H9 (cell line): ENCODE data around the gene PEX14. TPM values are rescaled to one million over a fixed set of nuclear protein-coding genes. Genes with fewer than 3 reads are reported as not detected.

Source experiments
- DNase-seq: peaks from one replicate; pipeline ENCODE4 v3.0.0-alpha.2; 2017
- H2AFZ ChIP-seq: one replicate; pipeline ENCODE4 v1.6.1; 2013; ENCODE audit warnings: mild to moderate bottlenecking, low read length, control low read depth, moderate library complexity
- H2AK5ac ChIP-seq: 2 replicates; pipeline ENCODE4 v1.6.1; 2013; ENCODE audit warnings: low read length, control low read depth, mixed read lengths; ENCODE audit not compliant: insufficient read length
- H2BK120ac ChIP-seq: one replicate; pipeline ENCODE4 v1.6.1; 2013; ENCODE audit warnings: low read depth, mild to moderate bottlenecking, low read length, control low read depth, inconsistent platforms; ENCODE audit not compliant: poor library complexity, severe bottlenecking
- H2BK12ac ChIP-seq: 2 replicates; pipeline ENCODE4 v1.6.1; 2013; ENCODE audit warnings: low read length, control low read depth, mixed read lengths, low read depth; ENCODE audit not compliant: insufficient read length
- H2BK15ac ChIP-seq: 2 replicates; pipeline ENCODE4 v1.6.1; 2013; ENCODE audit warnings: low read depth, low read length, control low read depth
- H2BK20ac ChIP-seq: one replicate; pipeline ENCODE4 v1.6.1; 2013; ENCODE audit warnings: low read depth, mild to moderate bottlenecking, low read length, control low read depth, inconsistent platforms; ENCODE audit not compliant: poor library complexity, severe bottlenecking
- H2BK5ac ChIP-seq: 2 replicates; pipeline ENCODE4 v1.6.1; 2013; ENCODE audit warnings: low read length, control low read depth, mixed read lengths; ENCODE audit not compliant: insufficient read length
- H3K14ac ChIP-seq: 2 replicates; pipeline ENCODE4 v1.6.1; 2013; ENCODE audit warnings: low read length, control low read depth; ENCODE audit not compliant: insufficient read depth
- H3K18ac ChIP-seq: 2 replicates; pipeline ENCODE4 v1.6.1; 2013; ENCODE audit warnings: low read depth, mild to moderate bottlenecking, mixed read lengths, low read length, control low read depth; ENCODE audit not compliant: insufficient read length
- H3K23ac ChIP-seq: 2 replicates; pipeline ENCODE4 v1.6.1; 2013; ENCODE audit warnings: low read length, control low read depth, mixed read lengths, low read depth; ENCODE audit not compliant: insufficient read length
- H3K23me2 ChIP-seq: 2 replicates; pipeline ENCODE4 v1.6.1; 2013; ENCODE audit warnings: low read depth, mild to moderate bottlenecking, mixed read lengths, low read length, control low read depth; ENCODE audit not compliant: insufficient read length, poor library complexity, severe bottlenecking
- H3K27ac ChIP-seq: 2 replicates; pipeline ENCODE4 v1.5.1; 2013; ENCODE audit warnings: low read length, control low read depth, mixed read lengths, low read depth; ENCODE audit not compliant: insufficient read length
- H3K27me3 ChIP-seq: 2 replicates; pipeline ENCODE4 v1.6.1; 2013; ENCODE audit warnings: low read length, control low read depth, inconsistent platforms; ENCODE audit not compliant: insufficient read depth
- H3K4ac ChIP-seq: 2 replicates; pipeline ENCODE4 v1.6.1; 2013; ENCODE audit warnings: low read depth, mild to moderate bottlenecking, control low read depth, inconsistent platforms, low read length, moderate library complexity
- H3K4me1 ChIP-seq: 2 replicates; pipeline ENCODE4 v1.6.1; 2013; ENCODE audit warnings: low read length, control low read depth, inconsistent platforms; ENCODE audit not compliant: insufficient read depth
- H3K4me2 ChIP-seq: 2 replicates; pipeline ENCODE4 v1.6.1; 2013; ENCODE audit warnings: low read length, control low read depth, mixed read lengths; ENCODE audit not compliant: insufficient read length, insufficient read depth
- H3K56ac ChIP-seq: 2 replicates; pipeline ENCODE4 v1.6.1; 2013; ENCODE audit warnings: low read depth, mild to moderate bottlenecking, mixed read lengths, low read length, control low read depth; ENCODE audit not compliant: insufficient read length
- H3K79me1 ChIP-seq: 2 replicates; pipeline ENCODE4 v1.6.1; 2013; ENCODE audit warnings: low read depth, mild to moderate bottlenecking, moderate library complexity, low read length, control low read depth, inconsistent platforms; ENCODE audit not compliant: insufficient read depth, poor library complexity, severe bottlenecking
- H3K79me2 ChIP-seq: 2 replicates; pipeline ENCODE4 v1.6.1; 2013; ENCODE audit warnings: low read length, control low read depth, inconsistent platforms; ENCODE audit not compliant: insufficient read depth
- H3K9ac ChIP-seq: 2 replicates; pipeline ENCODE4 v1.6.1; 2013; ENCODE audit warnings: low read length, control low read depth, mixed read lengths; ENCODE audit not compliant: insufficient read length; ENCODE audit errors: extremely low read depth
- H3K9me3 ChIP-seq: one replicate; pipeline ENCODE4 v1.6.1; 2013; ENCODE audit warnings: low read depth, low read length, inconsistent platforms; ENCODE audit not compliant: control insufficient read depth
- H3T11ph ChIP-seq: one replicate; pipeline ENCODE4 v1.6.1; 2013; ENCODE audit warnings: mild to moderate bottlenecking, low read length, control low read depth, inconsistent platforms
- H4K20me1 ChIP-seq: one replicate; pipeline ENCODE4 v1.6.1; 2013; ENCODE audit not compliant: control insufficient read depth, insufficient read length, insufficient read depth
- H4K5ac ChIP-seq: 2 replicates; pipeline ENCODE4 v1.6.1; 2013; ENCODE audit warnings: low read depth, mild to moderate bottlenecking, mixed read lengths, low read length, control low read depth; ENCODE audit not compliant: insufficient read length
- H4K8ac ChIP-seq: replicated peaks from 2 replicates; pipeline ENCODE4 v1.6.1; 2013; ENCODE audit warnings: low read length, control low read depth, mixed read lengths, low read depth; ENCODE audit not compliant: insufficient read length
- H4K91ac ChIP-seq: 2 replicates; pipeline ENCODE4 v1.6.1; 2013; ENCODE audit warnings: low read depth, mild to moderate bottlenecking, moderate library complexity, mixed read lengths, low read length, control low read depth; ENCODE audit not compliant: insufficient read length
- H3K27ac Mint-ChIP-seq, 3 experiments: 2 replicates in 2 of 3; 3 replicates in 1 of 3; pipeline ENCODE4 v1.8.0; 2020 to 2021; ENCODE audit warnings: mixed read lengths in 3 of 3, mild to moderate bottlenecking in 1 of 3, moderate library complexity in 1 of 3
- H3K27me3 Mint-ChIP-seq: 2 replicates; pipeline ENCODE4 v1.8.0; 2021; ENCODE audit warnings: low read depth, mild to moderate bottlenecking, moderate library complexity, mixed read lengths
- H3K36me3 Mint-ChIP-seq, 3 experiments: 2 replicates in 2 of 3; 3 replicates in 1 of 3; pipeline ENCODE4 v1.8.0; 2020 to 2021; ENCODE audit warnings: low read depth in 3 of 3, mixed read lengths in 3 of 3; ENCODE audit not compliant: insufficient read depth in 1 of 3
- H3K4me1 Mint-ChIP-seq, 2 experiments: 2 replicates each; pipeline ENCODE4 v1.8.0; 2020; ENCODE audit warnings: mixed read lengths in 2 of 2
- H3K4me3 Mint-ChIP-seq, 2 experiments: 2 replicates in 1 of 2; 3 replicates in 1 of 2; pipeline ENCODE4 v1.8.0; 2020 to 2021; ENCODE audit warnings: mild to moderate bottlenecking in 2 of 2, mixed read lengths in 2 of 2, moderate library complexity in 1 of 2
- H3K9me3 Mint-ChIP-seq, 2 experiments: 2 replicates in 1 of 2; 3 replicates in 1 of 2; pipeline ENCODE4 v1.8.0; 2020; ENCODE audit warnings: mild to moderate bottlenecking in 2 of 2, mixed read lengths in 2 of 2, moderate library complexity in 1 of 2
- WGBS: extraction: QIAGEN DNeasy Blood & Tissue Kit; methylation state at CpG from one replicate; pipeline ENCODE4 v1.1.7; 2013; ENCODE audit warnings: missing lambda C conversion rate, low lambda C conversion rate, mixed read lengths; ENCODE audit not compliant: insufficient read length; ENCODE audit errors: extremely low coverage; 5-methylcytosine and 5-hydroxymethylcytosine counted together
- total RNA-seq: library from RNA; stranded (reverse); gene quantifications from 2 replicates; pipeline ENCODE4 v1.2.1, GENCODE V29; 2021
- TF ChIP-seq, protein P1 (sequence below): fragments of 200-600 bp; sonication (generic); conservative IDR thresholded peaks from 3 replicates; pipeline ENCODE4 v1.8.0; 2021; ENCODE audit warnings: antibody characterized with exemption, mild to moderate bottlenecking

PEX14 gene
- total RNA-seq, 1 experiment from 2014 or later, result 23.9 TPM

DNA sequence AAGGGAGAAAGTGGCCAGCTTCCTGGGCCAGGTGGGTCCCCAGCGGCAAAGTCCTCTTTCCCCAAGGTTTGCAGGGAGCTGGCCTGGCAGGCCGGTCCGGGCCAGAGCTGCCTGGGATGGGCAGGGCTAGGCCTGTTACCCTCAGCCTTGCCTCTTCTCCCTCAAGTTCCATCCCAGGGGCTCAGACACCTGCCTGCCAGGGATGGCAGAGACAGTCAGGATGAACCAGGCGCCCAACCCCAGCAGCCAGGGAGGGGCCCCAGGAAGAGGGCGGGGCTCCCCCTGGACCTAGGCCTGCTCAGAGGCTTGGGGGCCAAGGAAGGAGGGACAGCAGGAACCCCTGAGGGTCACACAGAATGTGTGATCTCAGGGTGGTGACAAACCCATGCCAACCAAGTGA, 201.1 kb downstream of the PEX14 start:
- Histone ChIP-seq H3K79me1 (no peaks in the 10 kb centered on the region), H3T11ph (no peak overlapping the region), H2AFZ (no peak overlapping the region), H2AK5ac (no peak overlapping the region), H4K8ac (no peak overlapping the region), H2BK120ac (no peak overlapping the region), H3K14ac (no peak overlapping the region), H2BK20ac (no peak overlapping the region), H4K91ac (no peak overlapping the region), H4K5ac (no peak overlapping the region), H3K18ac (no peak overlapping the region), H3K4ac (no peak overlapping the region), H2BK5ac (no peak overlapping the region), H3K79me2 (no peaks in the 10 kb centered on the region), H3K4me1 (no peaks in the 10 kb centered on the region; the same call in 1 of the 2 replicates), H3K23ac (no peak overlapping the region), H3K9me3 (no peaks in the 10 kb centered on the region), H2BK12ac (no peak overlapping the region), H2BK15ac (no peak overlapping the region), H3K56ac (no peak overlapping the region), H3K27ac (no peak overlapping the region), H4K20me1 (peaks cover 2% of the 10 kb centered on the region), H3K4me2 (no peak overlapping the region), H3K23me2 (no peaks in the 10 kb centered on the region), H3K27me3 (no peaks in the 10 kb centered on the region), H3K9ac (no peak overlapping the region)
- no peaks in the 10 kb centered on the region; a peak in 1 of 7 replicates for H3K36me3 Mint-ChIP-seq
- no peak for DNase-seq
- no peak overlapping the region for H3K4me3 Mint-ChIP-seq
- no CpG with 5 or more reads among the region's 5 CpGs for WGBS
- H3K27me3 Mint-ChIP-seq, result no peaks in the 10 kb centered on the region
- H3K9me3 Mint-ChIP-seq, result no peaks in the 10 kb centered on the region
- TF ChIP-seq, protein P1, sequence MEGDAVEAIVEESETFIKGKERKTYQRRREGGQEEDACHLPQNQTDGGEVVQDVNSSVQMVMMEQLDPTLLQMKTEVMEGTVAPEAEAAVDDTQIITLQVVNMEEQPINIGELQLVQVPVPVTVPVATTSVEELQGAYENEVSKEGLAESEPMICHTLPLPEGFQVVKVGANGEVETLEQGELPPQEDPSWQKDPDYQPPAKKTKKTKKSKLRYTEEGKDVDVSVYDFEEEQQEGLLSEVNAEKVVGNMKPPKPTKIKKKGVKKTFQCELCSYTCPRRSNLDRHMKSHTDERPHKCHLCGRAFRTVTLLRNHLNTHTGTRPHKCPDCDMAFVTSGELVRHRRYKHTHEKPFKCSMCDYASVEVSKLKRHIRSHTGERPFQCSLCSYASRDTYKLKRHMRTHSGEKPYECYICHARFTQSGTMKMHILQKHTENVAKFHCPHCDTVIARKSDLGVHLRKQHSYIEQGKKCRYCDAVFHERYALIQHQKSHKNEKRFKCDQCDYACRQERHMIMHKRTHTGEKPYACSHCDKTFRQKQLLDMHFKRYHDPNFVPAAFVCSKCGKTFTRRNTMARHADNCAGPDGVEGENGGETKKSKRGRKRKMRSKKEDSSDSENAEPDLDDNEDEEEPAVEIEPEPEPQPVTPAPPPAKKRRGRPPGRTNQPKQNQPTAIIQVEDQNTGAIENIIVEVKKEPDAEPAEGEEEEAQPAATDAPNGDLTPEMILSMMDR, result no peak
- peaks cover 39 to 44% of the 10 kb centered on the region in 2 experiments for H3K4me1 Mint-ChIP-seq
- no peak overlapping the region for H3K27ac Mint-ChIP-seq
